ENCODE results near the gene ZNF283.
A peak's percentile ranks its signal among the peaks of the same experiment; 100 is the strongest.
"Not testable (repeated sequence)": the region's sequence is repeated elsewhere in the genome, so short reads cannot be mapped to it uniquely, and the experiment has no call there.

ZNF283 gene

DNA sequence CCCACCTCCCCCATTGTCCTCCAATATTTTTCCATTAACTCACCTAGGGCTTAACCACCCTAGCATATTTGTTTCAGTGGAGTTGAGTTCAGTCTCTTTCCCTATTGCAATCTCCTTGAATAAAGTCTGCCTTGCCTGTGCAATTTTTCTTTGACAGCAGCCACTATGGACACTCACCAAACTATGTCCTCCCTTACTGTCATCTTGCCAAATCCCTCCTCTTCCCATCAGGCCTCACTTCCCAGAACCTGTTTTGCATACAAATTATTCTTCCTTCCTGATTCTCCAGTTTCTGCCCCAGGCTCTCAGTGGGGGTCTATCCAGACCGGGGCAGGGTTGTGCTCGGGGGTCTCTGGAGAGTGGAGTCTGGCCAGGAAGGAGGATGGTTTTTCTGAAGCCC lies 22.7 kb upstream of the ZNF283 start:
- TF ChIP-seq, protein P1, sequence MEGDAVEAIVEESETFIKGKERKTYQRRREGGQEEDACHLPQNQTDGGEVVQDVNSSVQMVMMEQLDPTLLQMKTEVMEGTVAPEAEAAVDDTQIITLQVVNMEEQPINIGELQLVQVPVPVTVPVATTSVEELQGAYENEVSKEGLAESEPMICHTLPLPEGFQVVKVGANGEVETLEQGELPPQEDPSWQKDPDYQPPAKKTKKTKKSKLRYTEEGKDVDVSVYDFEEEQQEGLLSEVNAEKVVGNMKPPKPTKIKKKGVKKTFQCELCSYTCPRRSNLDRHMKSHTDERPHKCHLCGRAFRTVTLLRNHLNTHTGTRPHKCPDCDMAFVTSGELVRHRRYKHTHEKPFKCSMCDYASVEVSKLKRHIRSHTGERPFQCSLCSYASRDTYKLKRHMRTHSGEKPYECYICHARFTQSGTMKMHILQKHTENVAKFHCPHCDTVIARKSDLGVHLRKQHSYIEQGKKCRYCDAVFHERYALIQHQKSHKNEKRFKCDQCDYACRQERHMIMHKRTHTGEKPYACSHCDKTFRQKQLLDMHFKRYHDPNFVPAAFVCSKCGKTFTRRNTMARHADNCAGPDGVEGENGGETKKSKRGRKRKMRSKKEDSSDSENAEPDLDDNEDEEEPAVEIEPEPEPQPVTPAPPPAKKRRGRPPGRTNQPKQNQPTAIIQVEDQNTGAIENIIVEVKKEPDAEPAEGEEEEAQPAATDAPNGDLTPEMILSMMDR (conservative IDR thresholded peaks at IDR 0.05): no peak

DNA sequence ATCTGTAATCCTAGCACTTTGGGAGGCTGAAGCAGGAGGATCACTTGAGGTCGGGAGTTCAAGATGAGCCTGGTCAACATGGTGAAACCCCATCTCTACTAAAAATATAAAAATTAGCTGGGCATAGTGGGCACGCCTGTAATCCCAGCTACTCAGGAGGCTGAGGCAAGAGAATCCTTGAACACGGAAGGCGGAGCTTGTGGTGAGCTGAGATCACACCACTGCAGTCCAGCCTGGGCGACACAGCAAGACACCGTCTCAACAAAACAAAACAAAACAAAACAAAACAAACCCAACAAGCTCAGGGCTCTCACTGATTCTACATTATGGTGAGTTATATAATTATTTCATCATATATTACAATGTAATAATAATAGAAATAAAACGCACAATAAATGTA lies 20.7 kb upstream of the ZNF283 start:
- not testable (repeated sequence) for H3K27ac ChIP-seq

More for the DNA sequence above, 22.7 kb upstream of the ZNF283 start:
- no peak overlapping the region for H3K27ac ChIP-seq

DNA sequence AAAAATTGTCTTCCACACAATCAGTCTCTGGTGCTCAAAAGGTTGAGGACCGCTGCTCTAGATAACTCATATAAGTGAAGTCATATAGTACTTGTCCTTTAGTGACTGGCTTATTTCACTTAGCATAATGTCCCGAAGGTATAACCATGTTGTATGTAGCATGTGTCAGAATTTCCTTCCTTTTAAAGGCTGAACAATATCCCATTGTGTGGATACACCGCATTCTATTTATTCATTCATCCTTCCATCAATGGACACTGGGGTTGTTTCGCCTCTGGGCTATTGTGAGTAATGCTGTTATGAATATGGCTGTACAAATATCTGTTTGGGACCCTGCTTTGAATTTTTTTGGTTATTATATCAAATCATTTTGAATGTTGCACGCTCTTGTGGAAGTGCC lies 20.3 kb upstream of the ZNF283 start:
- TF ChIP-seq, protein P1 (conservative IDR thresholded peaks at IDR 0.05): no peak
- no peak overlapping the region for H3K27ac ChIP-seq

- no peak overlapping the region for H3K27ac ChIP-seq
- TF ChIP-seq, protein P1 (conservative IDR thresholded peaks at IDR 0.05): no peak
Observed at GRCh38 chr19:43807651-43808050, 19.5 kb upstream of the ZNF283 start.

DNA sequence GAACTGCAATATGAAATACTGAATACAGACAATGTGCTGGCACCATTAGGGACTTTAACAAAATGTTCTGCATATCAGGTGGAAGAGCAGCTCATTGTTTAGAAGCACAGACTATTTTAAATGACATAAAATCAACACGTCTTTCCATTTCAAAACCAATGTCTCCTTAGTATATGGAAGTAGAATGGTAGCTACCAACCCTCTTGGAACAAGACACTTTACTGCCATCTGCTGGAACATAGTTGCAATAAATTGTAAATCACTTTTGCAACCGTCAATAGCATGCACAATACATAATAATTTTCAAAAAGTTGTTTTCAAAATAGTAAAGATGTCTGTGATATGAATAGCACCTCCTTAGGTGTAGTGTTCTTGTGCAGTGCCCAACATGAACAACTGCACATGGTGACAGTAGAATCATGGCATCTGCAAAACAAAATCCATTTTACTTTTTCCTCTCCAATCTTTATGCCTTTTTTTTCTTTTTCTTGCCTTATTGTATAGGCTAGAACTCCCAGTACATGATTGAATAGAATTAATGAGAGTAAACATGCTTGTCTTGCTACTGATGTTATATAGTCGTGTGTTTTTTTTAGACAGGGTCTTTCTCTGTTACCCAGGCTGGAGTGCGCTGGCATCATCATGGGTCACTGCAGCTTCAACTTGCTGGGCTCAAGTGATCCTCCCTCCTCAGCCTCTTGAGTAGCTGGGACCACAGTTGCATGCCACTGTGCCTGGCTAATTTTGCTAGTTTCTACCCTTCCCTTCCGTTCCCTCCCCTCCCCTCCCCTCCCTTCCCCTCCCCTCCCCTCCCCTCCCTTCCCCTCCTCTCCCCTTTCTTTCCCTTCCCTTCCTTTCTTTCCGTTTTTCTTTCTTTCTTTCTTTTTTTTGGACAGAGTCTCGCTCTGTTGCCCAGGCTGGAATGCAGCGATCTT lies 17.1 kb upstream of the ZNF283 start:
- TF ChIP-seq, protein P1 (conservative IDR thresholded peaks at IDR 0.05): peak; percentile 82
- H3K27ac ChIP-seq: no peak overlapping the region

DNA sequence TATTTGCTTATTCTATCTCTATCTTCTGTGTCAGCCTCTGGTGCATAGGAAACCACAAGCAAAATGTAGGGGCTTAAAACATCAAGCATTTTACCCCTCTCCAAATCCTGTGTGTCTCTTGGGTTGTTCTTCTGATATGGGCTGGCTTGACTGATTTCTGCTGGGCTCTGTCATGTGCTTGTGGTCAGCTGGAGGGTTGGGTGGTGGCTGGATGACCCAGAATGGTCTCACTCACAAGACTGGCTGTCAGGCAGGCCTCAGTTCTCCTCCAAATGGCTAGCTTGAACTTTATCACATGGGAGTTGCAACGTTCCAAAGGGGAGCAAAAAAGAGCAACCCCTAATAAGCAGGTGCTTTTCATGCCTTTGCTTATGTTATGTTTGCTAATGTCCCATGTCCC lies 15.3 kb upstream of the ZNF283 start:
- H3K27ac ChIP-seq: no peak overlapping the region
- TF ChIP-seq, protein P1 (conservative IDR thresholded peaks at IDR 0.05): no peak

DNA sequence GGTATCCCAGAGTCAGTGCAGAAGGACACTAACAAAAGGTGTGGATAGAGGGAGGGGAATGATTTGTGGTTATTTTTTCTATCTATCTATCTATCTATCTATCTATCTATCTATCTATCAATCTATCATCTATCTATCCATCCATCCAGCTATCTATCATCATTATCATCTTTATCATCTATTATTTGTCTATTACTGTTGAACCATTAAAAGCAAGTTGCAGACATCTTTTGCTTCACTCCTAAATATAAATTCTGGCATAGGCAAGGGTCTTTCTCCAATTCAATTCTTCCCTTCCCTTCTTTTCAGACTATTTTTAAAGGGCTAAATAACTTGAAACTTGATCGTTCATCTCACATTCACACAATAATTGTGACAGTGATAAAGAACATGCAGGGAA lies 14.9 kb upstream of the ZNF283 start:
- H3K27ac ChIP-seq: no peak overlapping the region
- TF ChIP-seq, protein P1 (conservative IDR thresholded peaks at IDR 0.05): no peak

- H3K27ac ChIP-seq: no peak overlapping the region
- TF ChIP-seq, protein P1 (conservative IDR thresholded peaks at IDR 0.05): no peak
Observed at GRCh38 chr19:43812688-43813087, 14.4 kb upstream of the ZNF283 start.

Measured in VCaP (cell line).